ENCODE measurements around the gene ENSA. TPM values are rescaled to one million over a fixed set of nuclear protein-coding genes. Genes with fewer than 3 reads are reported as not detected.
"Not testable (repeated sequence)": the region's sequence is repeated elsewhere in the genome, so short reads cannot be mapped to it uniquely, and the experiment has no call there.

ENSA gene
- total RNA-seq, 1 donor from 2014 or later, result 131 TPM

DNA sequence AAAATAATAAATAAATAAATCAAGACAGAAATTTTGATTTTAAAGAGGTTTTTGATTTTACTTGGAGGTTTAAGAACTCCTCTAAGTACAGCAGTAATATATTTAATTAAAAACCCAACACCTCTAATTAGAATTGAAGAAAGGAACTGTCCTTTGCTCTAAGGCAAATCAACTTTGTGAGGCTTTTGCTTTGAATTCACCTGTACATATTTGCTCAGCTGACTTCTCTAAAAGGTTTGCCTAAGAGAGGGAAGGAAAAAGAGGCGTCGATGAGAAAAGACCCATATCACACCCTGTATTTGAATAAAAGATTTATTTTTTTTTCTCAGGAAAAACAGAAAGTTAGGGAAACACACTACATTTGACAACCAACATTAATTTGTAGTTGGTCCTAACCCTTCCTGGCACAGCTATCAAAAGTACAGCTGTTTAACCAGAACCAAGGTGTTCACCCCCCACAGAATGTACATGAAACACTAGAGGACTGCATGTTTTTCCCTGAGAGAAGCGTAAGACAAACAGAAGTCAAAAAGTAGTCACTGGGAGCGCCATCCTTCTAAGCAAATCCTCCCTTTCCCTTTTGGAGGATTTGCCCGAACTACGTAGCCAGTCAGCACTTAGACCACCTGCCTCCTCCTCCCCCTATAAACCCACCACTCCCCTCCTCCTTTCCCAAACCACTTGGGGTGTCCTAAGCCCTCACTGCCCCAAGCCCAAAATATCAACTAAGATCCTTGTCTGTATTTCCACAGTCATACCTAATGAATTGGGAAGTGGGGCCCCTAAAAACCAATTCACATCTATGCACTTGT, 54.9 kb downstream of the ENSA start:
- ATAC-seq (no peak), DNase-seq (ENCODE audit: missing footprints) (no peak)
- intact Hi-C loops (cut with DNase I), result no loop called here

DNA sequence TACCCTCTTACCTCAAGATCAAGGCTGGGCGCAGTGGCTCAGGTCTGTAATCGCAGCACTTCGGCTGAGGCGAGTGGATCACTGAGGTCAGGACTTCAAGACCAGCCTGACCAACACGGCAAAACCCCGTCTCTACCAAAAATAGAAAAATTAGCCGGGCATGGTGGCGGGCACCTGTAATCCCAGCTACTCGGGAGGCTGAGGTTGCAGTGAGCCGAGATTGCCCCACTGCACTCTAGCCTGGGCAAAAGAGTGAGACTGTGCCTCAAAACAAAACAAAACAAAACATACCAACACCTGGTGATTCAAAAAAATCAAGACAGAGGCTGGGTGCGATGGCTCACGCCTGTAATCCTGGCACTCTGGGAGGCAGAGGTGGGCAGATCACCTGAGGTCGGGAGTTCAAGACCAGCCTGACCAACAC, 55.8 kb downstream of the ENSA start:
- intact Hi-C loops (cut with DNase I); DNase-seq (ENCODE audit: missing footprints); ATAC-seq: not testable (repeated sequence)

DNA sequence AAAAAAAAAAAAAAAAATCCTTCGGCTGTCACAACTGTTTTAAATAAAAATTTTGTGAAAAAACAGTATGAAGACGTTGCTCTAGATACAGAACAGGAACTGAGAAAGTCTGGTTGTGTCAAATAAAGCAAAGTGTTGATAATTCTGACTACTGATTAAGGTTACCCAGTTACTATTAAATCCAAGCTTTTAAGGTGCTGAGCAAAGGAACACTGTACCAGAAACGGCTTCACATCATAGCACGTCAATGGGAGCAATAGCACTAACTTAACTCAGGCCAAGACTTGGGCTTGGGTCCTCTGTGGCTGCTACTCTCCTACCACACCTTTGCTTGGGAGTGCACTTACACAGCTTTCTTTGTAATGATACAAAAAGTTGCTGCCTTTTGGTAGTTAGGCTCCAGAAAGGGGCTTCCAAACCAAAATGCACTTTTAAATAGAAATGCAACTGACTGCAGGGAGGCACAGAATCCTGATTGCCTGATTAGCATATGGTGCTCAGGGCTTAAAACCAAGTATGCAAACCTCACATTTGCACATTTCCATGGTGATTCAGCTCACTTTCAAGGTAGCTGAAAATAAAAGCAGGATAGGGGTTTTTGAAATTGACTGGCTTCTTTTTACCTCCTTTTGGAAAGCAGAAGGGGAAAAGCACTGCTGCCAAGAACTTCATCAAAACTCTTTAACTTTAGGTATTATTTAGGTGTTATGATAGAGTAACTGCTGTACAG, 56.3 kb downstream of the ENSA start:
- ATAC-seq (no peak), DNase-seq (ENCODE audit: missing footprints) (no peak)
- intact Hi-C loops (cut with DNase I), result no loop called here

Other genes with a start within 250 kb of the ENSA start
- gene TARS2, start 142.2 kb downstream of the ENSA start, total RNA-seq, result 29.6 TPM
- 24.1 TPM for gene ECM1, start 121.5 kb downstream of the ENSA start, total RNA-seq
- gene FALEC, start 113.9 kb downstream of the ENSA start, total RNA-seq, result not detected
- 80.3 TPM for gene ADAMTSL4, start 80.2 kb downstream of the ENSA start, total RNA-seq
- 99.7 TPM for gene MCL1, start 50.0 kb downstream of the ENSA start, total RNA-seq
- 16.5 TPM for gene GOLPH3L, start 67.5 kb upstream of the ENSA start, total RNA-seq
- gene HORMAD1, start 91.3 kb upstream of the ENSA start, total RNA-seq, result not detected
- gene CTSS, start 136.2 kb upstream of the ENSA start, total RNA-seq, result 38.4 TPM
- gene CTSK, start 178.6 kb upstream of the ENSA start, total RNA-seq, result 6.2 TPM
- 28.9 TPM for gene ARNT, start 247.0 kb upstream of the ENSA start, total RNA-seq